Activated CD8-positive, alpha-beta memory T cell treated with anti-CD3 and anti-CD28 coated beads for 48 hours (primary cell): ENCODE results near the gene SNX13.
"Not testable (repeated sequence)": the region's sequence is repeated elsewhere in the genome, so short reads cannot be mapped to it uniquely, and the experiment has no call there.

Source experiments
- DNase-seq, 3 experiments: peaks; one replicate each; pipeline ENCODE4 v3.0.0-alpha.2; 2020; ENCODE audit warnings: low read depth in 2 of 3, low spot score in 2 of 3

Gene SNX13

GRCh38 chr7:17854261-17855047 is 85.8 kb downstream of the SNX13 start:
- DNase-seq: no peak

- DNase-seq: no peak
Measured at GRCh38 chr7:17852361-17852760, 87.9 kb downstream of the SNX13 start.

- no peak for DNase-seq
Measured at GRCh38 chr7:17849504-17849903, 90.8 kb downstream of the SNX13 start.

- DNase-seq: no peak
Measured at GRCh38 chr7:17848516-17848915, 91.8 kb downstream of the SNX13 start.

DNA sequence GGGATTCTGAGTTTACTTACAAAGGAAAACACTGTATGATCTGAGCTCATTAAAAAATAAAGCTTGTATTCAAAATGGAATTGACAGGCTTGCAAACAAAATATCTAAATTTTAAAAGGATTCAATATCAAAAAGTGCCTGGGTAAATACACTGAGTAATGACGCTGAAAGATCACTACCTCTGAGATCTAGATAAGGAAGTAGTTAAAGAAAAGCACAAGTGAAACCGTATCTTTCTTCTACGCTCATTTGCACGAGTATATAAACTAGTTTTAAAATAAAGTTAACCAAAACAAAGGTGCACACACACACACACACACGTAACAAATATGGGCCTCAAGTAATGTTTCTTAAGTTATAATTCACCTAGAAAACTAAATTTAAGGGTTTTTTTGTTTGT is 93.4 kb downstream of the SNX13 start:
- DNase-seq: no peak

GRCh38 chr7:17845197-17845547 is 95.1 kb downstream of the SNX13 start:
- DNase-seq: no peak

DNA sequence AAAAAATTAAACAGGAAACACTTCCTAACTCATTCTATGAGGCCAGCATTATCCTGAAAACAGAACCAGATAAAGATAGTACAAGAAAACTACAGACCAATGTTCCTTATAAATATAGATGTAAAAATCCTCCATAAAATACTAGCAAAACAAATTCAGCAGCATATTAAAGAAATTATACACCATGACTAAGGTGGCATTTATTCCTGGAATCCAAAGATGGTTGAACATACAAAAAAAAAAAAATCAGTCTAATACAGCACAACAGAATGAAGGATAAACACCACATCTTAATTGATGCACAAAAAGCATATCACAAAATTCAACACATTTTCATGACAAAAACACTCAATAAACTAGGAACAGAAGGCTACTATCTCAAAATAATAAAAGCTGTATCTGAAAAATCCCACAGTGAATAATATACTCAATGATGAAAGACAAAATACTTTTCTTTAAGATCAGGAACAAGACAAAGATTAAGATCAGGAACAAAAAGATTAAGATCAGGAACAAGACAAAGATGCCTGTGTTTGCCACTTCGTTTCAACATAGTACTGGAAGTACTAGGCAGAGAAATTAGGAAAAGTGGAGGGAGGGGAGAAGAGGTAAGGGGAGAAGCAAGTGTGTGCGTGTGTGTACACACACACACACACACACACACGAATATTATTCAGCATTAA is 95.6 kb downstream of the SNX13 start:
- DNase-seq: no peak

GRCh38 chr7:17844022-17844421 is 96.3 kb downstream of the SNX13 start:
- no peak for DNase-seq

DNA sequence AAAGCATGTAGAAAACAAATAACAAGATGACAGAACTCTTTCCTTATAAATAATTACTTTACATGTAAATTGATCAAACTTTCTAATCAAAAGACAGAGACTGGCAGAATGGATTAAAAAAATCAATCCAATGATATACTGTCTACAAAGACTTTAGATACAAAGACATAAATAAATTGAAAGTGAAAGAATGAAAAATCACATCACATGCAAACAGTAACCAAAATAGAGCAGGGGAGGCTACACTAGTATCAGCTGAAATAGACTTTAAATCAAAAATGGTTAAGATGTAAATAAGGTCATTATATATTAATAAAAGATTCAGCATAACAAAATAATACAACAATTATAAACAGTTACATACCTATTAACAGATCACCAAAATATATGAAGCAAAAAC is 97.3 kb downstream of the SNX13 start:
- DNase-seq: no peak

DNA sequence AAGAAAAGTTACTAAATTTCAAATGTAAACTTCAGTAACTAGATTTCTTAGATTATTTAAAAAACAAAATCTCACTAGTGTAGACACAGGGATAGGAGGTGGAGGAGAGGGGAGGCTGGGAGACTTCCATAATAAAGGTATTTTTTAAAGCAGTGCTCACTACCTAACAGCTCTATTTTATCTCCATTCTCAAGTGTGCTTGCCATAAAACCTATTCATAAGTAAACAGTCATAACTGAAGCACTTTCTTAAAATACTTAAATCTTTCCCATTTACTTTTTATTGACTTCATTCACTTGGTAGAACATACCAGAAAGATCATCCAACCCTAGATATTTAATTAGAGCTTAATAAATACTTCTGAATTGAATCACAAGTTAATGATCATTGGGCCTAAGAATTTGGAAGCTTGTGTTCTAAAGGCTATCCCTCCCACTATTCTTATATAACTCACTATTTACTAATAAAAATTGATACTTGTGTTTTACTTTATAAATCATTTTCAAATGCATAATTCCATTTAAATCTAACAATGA is 107.4 kb downstream of the SNX13 start:
- DNase-seq: no peak

DNA sequence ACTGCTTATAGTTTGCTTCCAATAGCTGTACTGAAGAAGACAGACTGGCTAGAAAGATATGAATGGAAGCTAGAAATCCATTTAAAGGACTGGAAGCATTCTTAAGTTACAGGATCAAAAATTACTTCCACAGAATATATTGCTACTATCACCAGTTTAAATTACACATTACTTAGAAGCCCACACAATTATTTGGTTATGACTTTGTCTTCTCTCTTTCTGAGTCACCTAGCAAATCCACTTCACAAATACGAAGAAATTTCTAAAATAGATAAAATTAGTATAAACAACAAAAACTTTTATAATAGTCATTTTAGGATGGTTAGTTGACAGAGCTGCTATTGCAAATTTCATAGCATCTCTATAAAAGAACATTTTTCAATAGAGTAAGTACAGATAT is 108.1 kb downstream of the SNX13 start:
- no peak for DNase-seq

DNA sequence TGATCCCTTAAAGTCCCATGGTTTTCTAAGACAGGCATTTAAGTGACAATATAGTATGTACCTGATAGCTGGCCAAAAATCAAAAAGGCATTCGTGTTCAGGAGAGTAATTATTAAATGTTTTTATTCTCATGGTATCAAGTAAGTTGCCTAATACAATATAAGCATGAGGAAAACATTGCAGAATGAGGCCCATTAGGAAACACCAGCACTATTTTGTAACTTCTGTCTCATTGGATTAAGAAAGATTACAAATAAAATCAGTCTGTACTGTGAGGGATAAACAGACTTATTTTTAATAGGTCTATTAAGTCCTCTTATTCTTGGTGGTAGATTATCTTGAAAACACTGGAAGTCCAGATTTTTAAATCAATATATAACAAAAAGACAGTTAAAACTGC is 110.1 kb downstream of the SNX13 start:
- DNase-seq: no peak

GRCh38 chr7:17829001-17829400 is 111.3 kb downstream of the SNX13 start:
- DNase-seq: no peak

- DNase-seq: no peak
Measured at GRCh38 chr7:17822547-17823173, 117.6 kb downstream of the SNX13 start.

- DNase-seq: no peak
Measured at GRCh38 chr7:17816903-17817302, 123.4 kb downstream of the SNX13 start.

DNA sequence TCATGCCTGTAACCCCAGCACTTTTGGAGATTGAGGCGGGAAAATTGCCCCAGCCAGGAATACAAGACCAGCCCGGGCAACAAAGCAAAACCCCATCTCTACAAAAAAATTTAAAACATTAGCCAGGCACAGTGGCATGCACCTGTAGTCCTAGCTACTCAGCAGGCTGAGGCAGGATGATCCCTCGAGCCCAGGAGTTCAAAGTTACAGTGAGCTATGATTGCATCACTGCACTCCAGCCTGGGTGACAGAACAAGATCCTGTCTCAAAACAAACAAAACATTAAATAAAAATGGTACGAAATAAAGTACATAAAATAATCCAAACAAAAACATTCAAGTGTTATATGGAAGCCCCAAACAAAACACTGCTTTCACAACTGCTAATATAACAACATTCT is 125.0 kb downstream of the SNX13 start:
- DNase-seq: no peak

DNA sequence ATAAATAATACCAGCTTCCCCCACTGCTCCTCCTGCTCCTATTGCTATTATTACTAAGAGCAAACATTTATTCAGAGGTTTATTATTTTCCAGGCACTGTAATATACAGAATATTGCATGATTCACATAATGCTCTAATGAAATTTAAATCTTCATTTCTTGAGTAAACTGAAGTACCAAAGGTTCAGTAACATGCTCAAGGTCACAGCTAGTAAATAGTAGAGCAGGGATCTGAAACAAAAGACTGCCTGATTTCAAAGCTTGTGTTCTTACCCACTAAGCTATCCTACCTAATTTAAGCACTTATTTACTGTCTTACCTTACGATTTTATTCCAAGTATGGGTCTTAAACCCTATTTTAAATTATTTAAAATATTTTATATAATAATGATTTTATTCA is 126.2 kb downstream of the SNX13 start:
- DNase-seq: no peak

- not testable (repeated sequence) for DNase-seq
Measured at GRCh38 chr7:17809215-17809614, 131.1 kb downstream of the SNX13 start.

- DNase-seq: no peak
Measured at GRCh38 chr7:17807242-17807641, 133.1 kb downstream of the SNX13 start.

GRCh38 chr7:17806631-17807030 is 133.7 kb downstream of the SNX13 start:
- DNase-seq: no peak

- no peak for DNase-seq
Measured at GRCh38 chr7:17802056-17802455, 138.2 kb downstream of the SNX13 start.
